Measurements from ENCODE around the gene NADSYN1.

DNA sequence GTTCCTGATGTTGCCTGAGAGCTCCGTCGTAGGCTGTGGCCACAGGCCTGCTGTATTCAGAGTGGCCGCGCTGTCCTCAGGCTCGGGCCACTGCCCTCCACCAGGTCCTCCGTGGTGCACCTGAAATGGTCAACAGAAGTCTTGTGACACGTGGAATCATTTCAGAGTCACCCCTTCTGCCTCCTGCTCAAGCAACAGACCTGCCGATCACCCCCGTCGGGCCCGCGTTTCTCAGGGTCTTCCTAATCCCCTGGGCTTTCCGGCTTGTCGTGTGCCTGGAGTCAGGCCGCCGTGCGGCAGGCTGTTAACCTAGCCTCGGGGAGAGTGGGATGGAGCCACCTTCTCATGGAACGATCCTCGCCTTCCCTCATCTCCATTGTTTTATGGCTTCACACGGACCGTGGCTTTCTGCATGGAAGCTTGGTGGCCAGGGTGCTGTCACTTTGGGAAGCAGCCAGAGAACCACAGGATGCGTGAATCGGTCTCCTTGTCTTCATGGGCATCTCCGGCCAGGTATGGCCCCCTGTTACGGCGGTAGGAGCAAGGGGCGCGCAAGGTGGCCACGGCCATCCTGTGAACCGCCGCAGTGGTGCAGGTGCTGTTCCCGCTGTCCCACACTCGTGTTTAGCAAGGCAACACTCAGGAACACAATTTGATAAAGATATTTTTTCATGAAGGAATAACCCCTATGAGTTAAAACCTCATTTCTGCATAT is 24.1 kb downstream of the NADSYN1 start:
- TF ChIP-seq, protein P1, sequence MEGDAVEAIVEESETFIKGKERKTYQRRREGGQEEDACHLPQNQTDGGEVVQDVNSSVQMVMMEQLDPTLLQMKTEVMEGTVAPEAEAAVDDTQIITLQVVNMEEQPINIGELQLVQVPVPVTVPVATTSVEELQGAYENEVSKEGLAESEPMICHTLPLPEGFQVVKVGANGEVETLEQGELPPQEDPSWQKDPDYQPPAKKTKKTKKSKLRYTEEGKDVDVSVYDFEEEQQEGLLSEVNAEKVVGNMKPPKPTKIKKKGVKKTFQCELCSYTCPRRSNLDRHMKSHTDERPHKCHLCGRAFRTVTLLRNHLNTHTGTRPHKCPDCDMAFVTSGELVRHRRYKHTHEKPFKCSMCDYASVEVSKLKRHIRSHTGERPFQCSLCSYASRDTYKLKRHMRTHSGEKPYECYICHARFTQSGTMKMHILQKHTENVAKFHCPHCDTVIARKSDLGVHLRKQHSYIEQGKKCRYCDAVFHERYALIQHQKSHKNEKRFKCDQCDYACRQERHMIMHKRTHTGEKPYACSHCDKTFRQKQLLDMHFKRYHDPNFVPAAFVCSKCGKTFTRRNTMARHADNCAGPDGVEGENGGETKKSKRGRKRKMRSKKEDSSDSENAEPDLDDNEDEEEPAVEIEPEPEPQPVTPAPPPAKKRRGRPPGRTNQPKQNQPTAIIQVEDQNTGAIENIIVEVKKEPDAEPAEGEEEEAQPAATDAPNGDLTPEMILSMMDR (conservative IDR thresholded peaks at IDR 0.05; ENCODE audit: low read depth, low read length): no peak
- TF ChIP-seq EZH2 (IDR thresholded peaks at IDR 0.05; ENCODE audit: borderline replicate concordance, low read depth, low read length, poor library complexity, severe bottlenecking): no peak
